Measurements from ENCODE around the gene PSMF1.

GRCh38 chr20:1212023-1212422 lies 93.6 kb downstream of the PSMF1 start:
- TF ChIP-seq CTCF (IDR thresholded peaks at IDR 0.05; ENCODE audit: insufficient read depth, low read depth, low read length) (no peak), EZH2 (IDR thresholded peaks at IDR 0.05; ENCODE audit: insufficient read depth, low read length) (no peak)
